Stimulated activated naive CD4-positive, alpha-beta T cell (primary cell): ENCODE measurements around the gene SNORC.

ENCODE experiments used
- DNase-seq, 6 experiments: peaks; one replicate each; lab custom pipeline; 2025; lab: John Stamatoyannopoulos, UW

SNORC gene

DNA sequence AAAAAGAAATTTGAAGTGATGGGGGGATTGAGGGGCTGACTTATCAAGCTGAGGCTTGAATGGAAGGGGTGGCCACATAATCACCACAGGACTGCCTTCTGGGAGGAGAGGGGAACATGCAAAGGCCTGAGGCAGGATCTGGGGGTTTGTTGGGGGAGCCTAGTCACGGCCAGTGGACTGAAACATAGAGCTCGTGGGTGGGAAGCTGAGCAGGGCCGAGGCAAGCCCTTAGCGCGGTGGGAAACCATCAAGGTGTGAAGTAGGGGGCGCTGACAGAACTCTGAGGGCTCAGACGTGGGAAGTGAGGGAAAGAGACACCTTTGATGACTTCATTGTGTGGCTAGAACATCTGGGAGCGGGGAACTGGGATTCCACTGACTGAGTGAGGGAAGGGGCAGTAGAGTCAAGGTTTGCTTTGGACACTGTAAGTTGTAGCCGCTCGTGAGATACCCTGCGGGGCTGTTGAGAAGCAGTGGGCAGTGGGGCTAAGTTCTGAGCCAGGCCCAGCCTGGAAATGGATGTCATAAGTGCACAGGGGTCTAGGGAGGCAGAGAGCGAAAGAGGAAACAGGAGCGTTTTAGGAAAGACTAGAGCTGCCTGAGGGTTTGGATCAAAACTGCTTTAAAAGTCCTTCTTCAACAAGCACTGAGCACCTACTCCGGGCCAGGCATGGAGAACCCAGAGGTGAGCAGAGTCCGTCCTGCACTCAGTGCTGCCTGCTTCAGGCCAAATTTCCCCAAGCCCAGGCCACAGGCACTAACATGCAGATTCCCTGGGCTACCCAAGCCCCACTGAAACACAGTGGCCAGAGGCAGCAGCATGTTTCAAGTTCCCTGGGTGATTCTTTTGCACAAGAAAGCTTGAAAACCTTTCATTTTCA lies 686 bp upstream of the SNORC start:
- DNase-seq: no peak

- DNase-seq: no peak
These were observed 805 bp downstream of the SNORC start for GRCh38 chr2:232870766-232871371.

DNA sequence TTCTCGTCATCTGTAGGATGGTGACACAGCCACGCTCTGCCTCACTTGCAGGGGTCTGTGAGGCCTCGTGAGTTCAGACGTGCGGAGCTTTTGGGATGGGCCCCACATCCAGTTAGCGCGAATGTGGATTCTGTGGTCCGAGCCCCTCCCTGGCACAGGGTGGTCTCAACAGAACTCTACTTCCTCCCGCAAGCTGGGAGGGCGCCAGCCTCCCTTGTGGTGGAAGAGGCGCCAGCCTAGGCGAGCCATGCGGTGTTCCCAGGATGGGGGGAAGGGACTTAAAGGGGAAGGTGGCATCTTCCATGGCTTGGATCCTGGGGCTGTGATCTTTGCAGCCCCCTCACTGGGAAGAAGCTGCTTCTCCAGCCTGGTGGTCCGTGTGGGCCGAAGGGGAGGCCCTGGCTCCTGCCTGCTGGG lies 1.4 kb downstream of the SNORC start:
- no peak for DNase-seq

DNA sequence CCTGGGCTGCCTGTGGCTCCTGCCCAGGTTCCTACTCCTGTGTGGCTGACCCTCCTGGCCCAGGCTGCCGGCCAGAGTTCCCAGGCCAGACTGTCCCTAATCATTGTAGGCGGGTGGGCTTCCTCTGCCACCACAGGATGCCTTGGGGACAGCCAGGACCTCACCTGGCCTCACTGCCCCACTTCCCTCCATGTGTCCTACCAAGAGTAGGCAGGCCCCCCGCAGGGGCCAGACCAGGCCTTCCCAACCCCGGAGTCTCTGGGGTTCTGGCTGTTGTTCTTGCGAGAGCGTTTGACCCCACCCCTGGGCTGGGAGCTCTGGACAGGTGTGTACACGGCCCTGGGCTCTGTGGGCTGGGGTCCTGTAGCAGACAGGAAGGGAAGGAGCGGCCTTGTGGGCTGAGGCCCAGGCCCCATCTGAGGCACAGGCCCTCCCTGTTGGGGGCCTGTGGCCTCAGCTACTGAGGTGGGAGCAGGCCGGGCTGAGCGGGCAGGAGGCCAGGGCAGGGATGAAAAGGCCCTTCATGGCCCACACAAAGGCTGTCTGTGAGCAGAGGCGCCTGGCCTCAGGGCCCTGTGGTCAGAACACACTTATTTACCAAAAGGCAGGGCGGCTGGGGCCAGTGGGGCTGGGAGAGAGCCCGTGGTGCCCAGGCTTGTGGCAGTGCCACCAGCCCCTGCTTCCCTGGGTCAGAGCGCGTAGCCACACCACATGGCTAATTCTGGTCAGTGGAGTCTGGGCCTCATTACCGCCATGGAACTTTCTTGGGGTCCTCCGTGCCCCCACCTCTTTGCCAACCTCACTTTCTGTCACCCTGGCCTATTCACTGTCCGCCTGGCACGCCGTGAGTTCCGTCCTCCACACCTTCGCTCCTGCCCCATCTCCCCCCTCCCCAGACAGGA lies 2.0 kb downstream of the SNORC start:
- no peak for DNase-seq

- DNase-seq: no peak
These were observed 2.8 kb downstream of the SNORC start for GRCh38 chr2:232872826-232873225.

GRCh38 chr2:232873292-232873908 lies 3.3 kb downstream of the SNORC start:
- DNase-seq: no peak

DNA sequence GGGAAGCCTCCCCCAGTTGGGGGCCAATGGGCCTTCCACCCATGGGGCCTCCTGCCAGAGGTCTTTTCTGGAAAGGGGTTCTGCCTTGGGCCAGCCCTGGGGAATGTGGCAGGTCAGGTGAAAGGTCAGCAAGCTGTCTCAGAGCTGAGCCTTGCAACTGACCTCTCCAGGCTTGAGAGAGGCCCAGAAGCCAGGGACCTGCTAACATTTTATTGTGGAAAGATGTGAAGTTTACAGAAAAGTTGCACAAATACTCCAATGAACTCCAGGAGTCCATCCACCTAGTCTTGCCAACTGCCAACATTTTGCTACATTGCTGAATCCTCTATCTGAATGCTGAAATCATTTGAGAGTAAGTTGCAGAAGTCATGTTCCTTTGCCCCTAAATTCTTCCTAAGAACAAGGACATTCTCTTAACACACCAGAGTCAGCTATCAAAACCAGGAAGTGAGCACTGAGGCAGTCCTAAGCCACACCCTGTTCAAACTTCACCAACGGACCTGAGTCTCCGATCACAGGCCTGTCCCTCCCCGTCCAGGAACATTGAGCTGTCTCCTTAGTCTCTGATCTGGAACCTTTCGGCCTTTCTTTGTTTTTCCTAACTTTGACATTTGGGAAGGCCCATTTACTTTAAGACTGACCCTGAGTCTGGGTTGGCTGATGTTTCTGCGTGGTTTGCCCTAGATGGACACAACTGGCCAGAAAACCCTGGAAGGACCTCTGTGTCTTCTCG lies 4.0 kb downstream of the SNORC start:
- no peak for DNase-seq

- DNase-seq: no peak
These were observed 4.7 kb downstream of the SNORC start for GRCh38 chr2:232874677-232875223.

- no peak for DNase-seq
These were observed 5.4 kb downstream of the SNORC start for GRCh38 chr2:232875256-232876121.

DNA sequence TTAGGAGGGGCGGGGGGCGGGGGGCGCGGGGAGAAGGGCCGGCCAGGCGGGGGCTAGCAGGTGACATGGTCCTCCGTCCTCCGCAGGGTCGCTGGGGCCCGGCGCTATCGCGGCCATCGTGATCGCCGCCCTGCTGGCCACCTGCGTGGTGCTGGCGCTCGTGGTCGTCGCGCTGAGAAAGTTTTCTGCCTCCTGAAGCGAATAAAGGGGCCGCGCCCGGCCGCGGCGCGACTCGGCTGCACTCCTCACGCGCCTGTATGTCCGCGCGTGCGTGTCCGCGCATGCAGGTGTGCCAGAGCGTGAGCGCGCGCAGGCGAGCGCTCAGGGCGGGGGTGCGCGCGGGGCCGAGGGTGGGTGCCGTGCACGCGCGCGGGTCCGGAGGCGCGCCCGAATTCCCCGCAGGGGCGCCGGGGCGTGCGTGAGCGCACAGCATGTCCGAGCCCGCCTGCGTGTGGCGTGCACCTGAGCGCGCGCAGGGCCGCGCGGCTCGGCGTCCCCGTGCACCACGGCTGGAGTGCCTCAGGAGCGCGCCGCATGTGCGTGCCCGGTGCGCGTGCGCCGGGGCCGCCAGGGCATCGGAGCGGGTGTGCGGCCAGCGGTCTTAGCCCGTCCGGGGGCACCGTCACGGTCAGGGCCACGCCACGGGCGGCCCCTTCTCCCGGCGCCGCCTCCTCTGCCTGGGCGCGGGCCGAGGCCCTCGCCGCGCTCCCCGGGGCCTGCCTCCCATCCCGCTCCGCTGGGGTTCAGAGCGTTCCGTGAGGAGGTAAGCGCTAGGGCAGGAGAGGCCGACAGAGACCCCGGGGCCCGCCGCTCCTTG lies 6.3 kb downstream of the SNORC start:
- DNase-seq: peak in 1 of 6 experiments; percentile 29

DNA sequence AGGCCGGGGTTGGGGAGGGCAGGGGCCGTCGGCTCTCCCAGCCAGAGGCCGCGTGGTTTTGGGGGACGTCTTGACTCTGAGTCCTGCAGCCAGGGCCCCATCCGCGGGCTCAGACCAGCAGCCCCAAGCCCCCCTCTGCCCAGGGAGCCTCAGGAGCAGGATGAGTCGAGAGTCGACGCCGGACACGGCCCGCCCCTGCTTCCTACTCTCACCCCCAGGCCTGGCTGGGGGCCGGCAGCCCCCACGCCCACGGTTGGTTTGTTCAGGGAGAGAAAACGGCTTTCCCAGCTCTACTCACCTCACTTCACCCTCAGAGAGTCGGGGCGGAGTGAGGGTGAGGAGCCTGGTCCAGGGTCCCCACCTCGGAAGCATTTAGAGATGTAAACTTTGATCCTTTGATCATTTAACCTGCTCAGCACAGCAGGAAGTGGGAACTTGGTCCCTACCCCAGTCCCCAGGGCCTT lies 6.9 kb downstream of the SNORC start:
- DNase-seq: no peak

DNA sequence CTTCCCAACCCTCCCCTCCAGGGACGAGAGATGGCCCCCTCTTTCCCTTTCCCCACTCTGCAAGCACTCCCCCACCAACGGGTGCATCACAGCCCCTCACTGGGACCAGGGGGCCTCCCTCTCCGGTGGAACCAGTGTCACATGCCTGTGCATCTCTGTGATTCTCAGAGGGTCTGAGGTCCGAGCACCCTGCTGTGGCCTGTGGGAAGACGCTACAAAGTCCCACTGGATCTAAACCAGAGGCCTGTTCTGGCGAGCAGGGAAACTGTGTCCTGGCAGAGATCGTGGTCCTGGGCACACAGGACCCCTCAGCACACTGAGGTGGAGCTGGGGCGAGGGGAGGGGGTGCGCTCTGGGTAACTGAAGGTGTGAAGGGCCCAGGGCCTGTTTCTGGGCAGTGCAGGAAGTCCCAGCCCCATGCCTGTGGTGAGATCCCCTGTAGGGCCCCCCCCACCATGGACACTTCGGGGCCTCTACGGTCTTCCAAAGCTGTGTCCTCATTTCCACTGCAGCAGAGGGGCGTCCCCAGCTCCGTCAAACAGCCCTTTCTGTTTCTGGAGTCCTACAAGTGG lies 8.0 kb downstream of the SNORC start:
- no peak for DNase-seq

DNA sequence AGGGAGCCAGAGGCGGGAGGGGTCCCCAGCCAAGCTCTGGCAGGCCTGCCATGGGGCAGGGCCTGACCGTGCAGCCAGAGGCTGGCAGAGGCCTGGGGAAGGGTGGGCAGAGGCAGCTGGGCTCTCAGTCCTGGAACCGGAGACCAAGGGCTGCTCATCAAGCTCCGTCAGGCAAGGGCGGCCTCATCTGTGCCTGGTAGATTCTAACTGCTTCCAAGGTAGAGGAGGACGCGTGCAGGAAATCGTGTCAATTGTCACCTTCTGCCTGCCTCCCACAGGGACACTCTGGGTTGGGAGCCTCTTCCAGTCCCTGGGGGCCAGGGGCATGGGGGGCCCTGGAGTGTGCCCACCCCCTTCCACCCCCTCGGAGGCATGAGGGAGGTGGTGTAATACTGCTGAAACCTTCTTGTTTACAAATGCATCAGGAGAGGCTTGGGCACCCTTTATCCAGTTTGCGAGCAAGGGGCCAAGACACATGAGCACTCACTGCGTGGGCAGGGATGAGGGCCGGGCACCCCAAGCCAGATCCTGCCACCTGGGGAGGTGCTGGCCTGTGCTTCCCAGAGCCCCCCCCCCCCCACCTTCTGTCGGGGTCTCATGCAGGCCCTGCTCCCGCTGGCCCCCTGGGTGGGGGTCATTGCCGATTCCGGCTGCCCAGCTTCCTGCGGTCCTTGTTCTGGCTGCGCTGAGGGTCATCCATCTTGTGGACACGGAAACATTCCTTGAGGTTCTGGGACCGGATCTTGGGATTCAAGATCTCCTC lies 9.0 kb downstream of the SNORC start:
- no peak for DNase-seq

- DNase-seq: no peak
These were observed 9.8 kb downstream of the SNORC start for GRCh38 chr2:232879618-232880494.

- no peak for DNase-seq
These were observed 10.8 kb downstream of the SNORC start for GRCh38 chr2:232880764-232881351.

DNA sequence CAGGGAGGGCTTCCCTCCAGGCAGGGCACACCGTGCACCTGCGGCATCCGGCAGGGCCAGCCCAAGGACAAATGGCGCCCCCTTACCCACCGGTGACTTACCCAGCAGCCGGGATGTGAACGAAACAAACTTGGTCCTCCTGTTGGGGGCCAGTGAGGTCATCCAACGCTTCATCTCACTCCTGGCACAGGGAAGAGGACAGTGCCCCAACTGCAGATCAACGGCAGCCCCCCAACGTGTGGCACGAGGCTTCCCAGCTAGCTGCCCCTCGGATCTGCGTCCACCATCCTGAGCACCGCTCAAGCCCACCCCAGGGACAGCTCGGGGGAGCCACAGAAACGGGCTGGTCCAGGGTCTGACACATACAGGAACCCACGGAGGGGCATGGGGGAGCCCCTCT lies 12.0 kb downstream of the SNORC start:
- DNase-seq: no peak
